Endothelial cell (in vitro differentiated cells): ENCODE measurements around the gene CCDC32. TPM values are rescaled to one million over a fixed set of nuclear protein-coding genes. Genes with fewer than 3 reads are reported as not detected.

ENCODE experiments used
- DNase-seq: peaks from one replicate; pipeline ENCODE4 v3.0.0; 2021; ENCODE audit warnings: low spot score
- H3K27ac Mint-ChIP-seq: one replicate; pipeline ENCODE4 v1.8.0; 2021; ENCODE audit warnings: mixed read lengths, inconsistent platforms; ENCODE audit not compliant: unreplicated experiment
- H3K27me3 Mint-ChIP-seq: one replicate; pipeline ENCODE4 v1.8.0; 2021; ENCODE audit warnings: mild to moderate bottlenecking, moderate library complexity, mixed read lengths, inconsistent platforms; ENCODE audit not compliant: unreplicated experiment
- H3K36me3 Mint-ChIP-seq: one replicate; pipeline ENCODE4 v1.8.0; 2021; ENCODE audit warnings: mild to moderate bottlenecking, low read depth, mixed read lengths, inconsistent platforms; ENCODE audit not compliant: unreplicated experiment
- H3K4me1 Mint-ChIP-seq: one replicate; pipeline ENCODE4 v1.8.0; 2021; ENCODE audit warnings: mild to moderate bottlenecking, mixed read lengths, inconsistent platforms; ENCODE audit not compliant: unreplicated experiment
- H3K4me3 Mint-ChIP-seq: one replicate; pipeline ENCODE4 v1.8.0; 2021; ENCODE audit warnings: mild to moderate bottlenecking, mixed read lengths, inconsistent platforms; ENCODE audit not compliant: unreplicated experiment
- H3K9me3 Mint-ChIP-seq: one replicate; pipeline ENCODE4 v1.8.0; 2021; ENCODE audit warnings: mixed read lengths, inconsistent platforms; ENCODE audit not compliant: unreplicated experiment
- total RNA-seq: library from RNA; stranded (reverse); fragmentation: NEBNext Ultra II Directional; extraction: Animal tissue kit (Norgen Biotek cat#: 25700); gene quantifications from one replicate; pipeline ENCODE4 v1.2.1, GENCODE V29; 2021; ENCODE audit not compliant: unreplicated experiment
- TF ChIP-seq, protein P1 (sequence below): fragments of 200-600 bp; sonication (generic); IDR thresholded peaks from one replicate; pipeline ENCODE4 v1.5.0; 2021; ENCODE audit warnings: antibody characterized with exemption; ENCODE audit not compliant: unreplicated experiment

The CCDC32 gene
- total RNA-seq, 1 donor from 2014 or later, result 40.4 TPM

- H3K4me3 Mint-ChIP-seq, result peak overlapping the region; percentile 28
- H3K27ac Mint-ChIP-seq, result no peak overlapping the region
Measured at GRCh38 chr15:40558952-40559742, 5.7 kb downstream of the CCDC32 start.

GRCh38 chr15:40555876-40556275, 9.0 kb downstream of the CCDC32 start:
- no peak for DNase-seq
- H3K27me3 Mint-ChIP-seq, result no peaks in the 10 kb centered on the region
- H3K4me3 Mint-ChIP-seq, result peak overlapping the region; percentile 1
- H3K4me1 Mint-ChIP-seq, result peaks cover 35% of the 10 kb centered on the region
- H3K9me3 Mint-ChIP-seq, result no peaks in the 10 kb centered on the region
- TF ChIP-seq, protein P1, sequence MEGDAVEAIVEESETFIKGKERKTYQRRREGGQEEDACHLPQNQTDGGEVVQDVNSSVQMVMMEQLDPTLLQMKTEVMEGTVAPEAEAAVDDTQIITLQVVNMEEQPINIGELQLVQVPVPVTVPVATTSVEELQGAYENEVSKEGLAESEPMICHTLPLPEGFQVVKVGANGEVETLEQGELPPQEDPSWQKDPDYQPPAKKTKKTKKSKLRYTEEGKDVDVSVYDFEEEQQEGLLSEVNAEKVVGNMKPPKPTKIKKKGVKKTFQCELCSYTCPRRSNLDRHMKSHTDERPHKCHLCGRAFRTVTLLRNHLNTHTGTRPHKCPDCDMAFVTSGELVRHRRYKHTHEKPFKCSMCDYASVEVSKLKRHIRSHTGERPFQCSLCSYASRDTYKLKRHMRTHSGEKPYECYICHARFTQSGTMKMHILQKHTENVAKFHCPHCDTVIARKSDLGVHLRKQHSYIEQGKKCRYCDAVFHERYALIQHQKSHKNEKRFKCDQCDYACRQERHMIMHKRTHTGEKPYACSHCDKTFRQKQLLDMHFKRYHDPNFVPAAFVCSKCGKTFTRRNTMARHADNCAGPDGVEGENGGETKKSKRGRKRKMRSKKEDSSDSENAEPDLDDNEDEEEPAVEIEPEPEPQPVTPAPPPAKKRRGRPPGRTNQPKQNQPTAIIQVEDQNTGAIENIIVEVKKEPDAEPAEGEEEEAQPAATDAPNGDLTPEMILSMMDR, result no peak
- peak overlapping the region; percentile 30 for H3K27ac Mint-ChIP-seq
- peaks cover 35% of the 10 kb centered on the region for H3K36me3 Mint-ChIP-seq

More at GRCh38 chr15:40558952-40559742, 5.7 kb downstream of the CCDC32 start:
- Mint-ChIP-seq H3K27me3 (no peaks in the 10 kb centered on the region), H3K36me3 (peaks cover 20% of the 10 kb centered on the region), H3K4me1 (peaks cover 30% of the 10 kb centered on the region), H3K9me3 (no peaks in the 10 kb centered on the region)
- TF ChIP-seq, protein P1, result no peak
- DNase-seq, result no peak

GRCh38 chr15:40554161-40554525, 10.7 kb downstream of the CCDC32 start:
- no peaks in the 10 kb centered on the region for H3K27me3 Mint-ChIP-seq
- H3K9me3 Mint-ChIP-seq, result no peaks in the 10 kb centered on the region
- H3K36me3 Mint-ChIP-seq, result peaks cover 41% of the 10 kb centered on the region
- peaks cover 35% of the 10 kb centered on the region for H3K4me1 Mint-ChIP-seq
- H3K27ac Mint-ChIP-seq, result no peak overlapping the region
- H3K4me3 Mint-ChIP-seq, result no peak overlapping the region
- TF ChIP-seq, protein P1, result no peak
- no peak for DNase-seq

DNA sequence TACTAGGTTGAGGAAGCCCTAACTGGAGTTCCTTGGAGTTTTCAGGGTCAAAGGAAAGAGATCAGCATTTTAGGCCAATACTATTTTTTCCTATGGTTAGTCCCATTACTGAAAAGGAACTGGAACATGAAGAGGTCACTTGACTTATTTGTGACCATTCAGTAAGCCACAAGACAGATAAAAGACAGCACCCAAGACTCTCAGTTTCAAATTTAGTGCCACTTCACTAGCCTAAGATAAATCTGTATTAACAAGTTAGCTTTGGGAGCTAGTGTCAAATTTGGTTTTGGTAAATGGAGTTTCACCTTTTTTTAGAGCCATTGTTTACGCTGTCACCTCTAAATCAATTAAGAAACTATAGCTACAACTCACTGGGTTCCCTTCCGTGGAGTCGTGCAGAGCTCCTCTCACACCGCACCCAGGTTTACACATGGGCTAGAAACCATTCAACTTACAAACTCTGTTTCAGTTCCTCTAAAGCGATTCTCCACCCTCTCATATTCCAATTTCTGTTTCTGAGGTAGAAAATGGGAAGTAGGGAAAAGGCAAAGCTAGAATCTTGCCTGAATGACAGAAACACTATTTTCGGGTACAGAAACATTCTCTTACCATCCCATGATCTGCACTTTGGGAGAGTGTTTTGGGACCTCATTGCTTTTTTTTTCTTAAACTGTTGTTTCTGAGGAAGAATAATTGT, 14.4 kb downstream of the CCDC32 start:
- Mint-ChIP-seq H3K36me3 (peaks cover 41% of the 10 kb centered on the region), H3K9me3 (no peaks in the 10 kb centered on the region), H3K4me1 (peaks cover 25% of the 10 kb centered on the region), H3K27ac (no peak overlapping the region), H3K4me3 (peak overlapping the region; percentile 4), H3K27me3 (no peaks in the 10 kb centered on the region)
- DNase-seq, result no peak
- TF ChIP-seq, protein P1, result no peak

DNA sequence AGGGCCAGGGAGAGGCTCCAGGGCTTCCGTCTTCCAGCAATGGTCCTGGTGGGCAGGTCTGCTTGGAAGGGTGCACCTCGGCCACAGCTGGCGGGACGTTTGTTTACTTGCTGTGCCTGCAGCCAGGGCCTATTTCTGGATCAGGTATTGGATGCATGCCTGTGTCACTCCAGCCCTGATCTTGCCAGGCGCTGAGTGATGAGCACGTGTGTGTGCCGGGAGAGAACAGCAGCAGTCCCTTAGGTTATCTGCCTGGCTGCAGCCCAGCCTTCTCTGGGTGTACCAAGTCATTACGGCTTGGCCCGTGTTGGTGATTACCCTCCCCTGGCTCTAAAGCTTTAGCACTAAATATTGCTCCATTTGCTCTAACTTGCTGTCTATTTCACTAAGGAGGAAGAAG, 14.9 kb downstream of the CCDC32 start:
- Mint-ChIP-seq H3K9me3 (no peaks in the 10 kb centered on the region), H3K4me3 (no peak overlapping the region)

More for the DNA sequence above, 14.9 kb downstream of the CCDC32 start:
- no peak for DNase-seq
- Mint-ChIP-seq H3K27ac (no peak overlapping the region), H3K4me1 (peaks cover 21% of the 10 kb centered on the region), H3K27me3 (no peaks in the 10 kb centered on the region), H3K36me3 (peaks cover 36% of the 10 kb centered on the region)
- TF ChIP-seq, protein P1, result no peak
